Ovary (tissue), 3 donors: Measurements from ENCODE around the gene COL25A1.

Source experiments
- CTCF ChIP-seq, 3 donors: fragments of 450-650 bp in 2 of 3; fragments of 200-600 bp in 1 of 3; IDR thresholded peaks; one replicate each; pipeline versions ENCODE4 v1.5.1 to v1.8.0; 2016 to 2022; ENCODE audit warnings: antibody characterized with exemption in 3 of 3, mild to moderate bottlenecking in 1 of 3
- POLR2A ChIP-seq: fragments of 450-650 bp; IDR thresholded peaks from one replicate; pipeline ENCODE4 v1.6.1; 2017; ENCODE audit warnings: antibody characterized with exemption, mild to moderate bottlenecking, moderate library complexity
- donor health status: DM: no; HTN: no; CAD: no.

GRCh38 chr4:109052821-109053220, 249.6 kb downstream of the COL25A1 start:
- TF ChIP-seq CTCF (IDR thresholded peaks at IDR 0.05) = no peak
- TF ChIP-seq POLR2A = no peak
